ENCODE data around the gene NGF.

DNA sequence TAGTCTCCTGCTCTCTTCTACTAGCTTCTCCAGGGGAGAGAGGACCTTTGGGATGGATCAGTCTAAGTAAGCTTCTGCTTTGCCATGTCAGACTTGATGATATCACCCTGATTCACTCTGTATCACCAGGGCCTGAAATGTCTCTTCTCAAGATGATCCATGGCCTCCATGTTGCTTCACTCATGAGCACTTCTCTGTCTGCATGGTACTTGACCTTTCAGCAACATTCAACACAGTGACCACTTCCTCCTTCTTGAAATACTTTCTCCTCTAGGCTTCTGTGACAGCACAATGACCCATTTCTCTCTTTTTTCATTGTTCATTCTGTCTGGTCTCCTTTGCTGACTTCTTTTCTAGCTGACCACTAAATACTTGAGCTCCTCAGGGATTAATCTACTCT is 35.3 kb upstream of the NGF start:
- TF ChIP-seq CTCF (IDR thresholded peaks at IDR 0.05; ENCODE audit: poor library complexity): no peak
- TF ChIP-seq EZH2phosphoT487 (IDR thresholded peaks at IDR 0.05; ENCODE audit: low read depth, severe bottlenecking, unreplicated experiment): no peak
